HG02610 (cell line): ENCODE data around the gene ARHGAP22.

Experiments used
- ATAC-seq: cut with Tn5 transposase; IDR thresholded peaks from one replicate; pipeline ENCODE4 v1.9.1; 2021; ENCODE audit warnings: mild to moderate bottlenecking, moderate library complexity; ENCODE audit not compliant: unreplicated experiment

ARHGAP22 gene

GRCh38 chr10:48555310-48556042 is 49.4 kb downstream of the ARHGAP22 start:
- ATAC-seq, result no peak

DNA sequence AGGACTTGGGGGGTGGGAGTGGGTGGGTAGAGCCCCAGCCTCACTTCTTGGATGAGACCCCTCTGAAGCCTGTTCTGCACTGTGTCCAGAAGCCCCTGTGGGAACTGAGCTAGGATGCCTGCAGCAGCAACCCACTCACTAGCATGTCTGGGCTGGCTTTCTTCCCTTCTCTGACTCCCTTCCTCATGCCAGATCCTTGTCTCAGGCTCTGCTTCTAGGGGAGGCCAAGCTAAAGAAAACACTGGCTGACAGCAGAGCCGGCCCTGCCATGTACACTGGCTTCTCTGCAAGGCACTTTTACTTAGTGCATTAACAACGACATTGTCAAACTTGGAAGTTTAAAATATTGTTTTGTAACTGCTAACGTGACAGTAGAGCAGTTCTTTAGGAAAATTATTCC is 50.2 kb downstream of the ARHGAP22 start:
- no peak for ATAC-seq

DNA sequence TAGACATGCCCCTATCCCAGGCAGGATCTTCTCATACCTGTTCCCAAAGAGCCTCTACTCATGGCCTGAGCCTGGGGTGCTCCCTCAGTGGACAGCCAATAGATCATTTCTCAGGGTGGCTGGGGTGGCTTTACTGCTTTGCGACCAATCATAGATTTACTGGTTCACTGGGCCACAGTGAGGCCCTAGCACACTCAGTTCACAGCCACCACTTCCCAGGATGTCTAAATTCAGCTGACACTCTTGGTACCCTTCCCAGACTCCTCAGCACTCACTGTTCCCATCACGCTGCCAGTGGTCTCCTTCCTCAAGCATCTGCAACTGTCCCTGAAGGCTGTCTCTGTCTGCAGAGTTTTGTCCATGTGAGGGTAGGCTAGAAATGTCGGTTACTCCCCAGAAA is 50.6 kb downstream of the ARHGAP22 start:
- no peak for ATAC-seq

GRCh38 chr10:48552946-48553564 is 51.8 kb downstream of the ARHGAP22 start:
- no peak for ATAC-seq

DNA sequence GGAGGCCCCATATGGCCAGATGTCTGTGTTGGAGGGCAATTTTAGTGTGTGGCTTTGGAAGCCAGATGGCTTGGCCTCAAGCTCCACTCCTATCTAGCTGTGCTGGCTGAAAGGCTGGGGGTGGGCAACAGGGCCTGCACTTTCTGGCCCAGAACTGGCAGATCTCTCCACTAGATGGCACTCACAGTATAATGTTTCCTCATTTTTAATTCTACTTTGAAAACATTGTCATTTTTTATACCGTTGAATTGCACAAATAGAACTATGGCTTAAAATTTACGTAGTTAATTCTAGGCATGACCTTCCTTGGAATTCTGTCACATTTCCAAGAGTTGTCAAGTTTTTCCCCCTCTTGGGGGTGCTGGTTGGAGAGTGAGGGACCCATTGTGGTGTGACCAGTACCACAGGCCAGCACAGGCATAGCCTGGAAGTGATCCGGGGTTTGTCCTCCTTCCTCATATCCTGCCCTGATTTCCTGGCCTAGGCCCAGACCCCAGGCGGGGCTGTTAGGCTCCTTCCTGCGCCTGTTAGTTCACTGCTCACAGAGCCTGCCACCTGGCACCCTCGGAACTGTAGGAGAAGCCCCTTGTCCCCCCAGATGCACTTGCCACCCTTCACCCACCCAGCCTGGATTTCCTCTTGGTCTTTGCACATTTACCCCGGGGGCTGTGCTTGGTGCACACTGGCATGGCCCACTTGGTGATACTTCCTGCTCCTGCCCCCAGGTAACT is 52.8 kb downstream of the ARHGAP22 start:
- no peak for ATAC-seq

GRCh38 chr10:48550977-48551376 is 53.9 kb downstream of the ARHGAP22 start:
- ATAC-seq, result no peak

DNA sequence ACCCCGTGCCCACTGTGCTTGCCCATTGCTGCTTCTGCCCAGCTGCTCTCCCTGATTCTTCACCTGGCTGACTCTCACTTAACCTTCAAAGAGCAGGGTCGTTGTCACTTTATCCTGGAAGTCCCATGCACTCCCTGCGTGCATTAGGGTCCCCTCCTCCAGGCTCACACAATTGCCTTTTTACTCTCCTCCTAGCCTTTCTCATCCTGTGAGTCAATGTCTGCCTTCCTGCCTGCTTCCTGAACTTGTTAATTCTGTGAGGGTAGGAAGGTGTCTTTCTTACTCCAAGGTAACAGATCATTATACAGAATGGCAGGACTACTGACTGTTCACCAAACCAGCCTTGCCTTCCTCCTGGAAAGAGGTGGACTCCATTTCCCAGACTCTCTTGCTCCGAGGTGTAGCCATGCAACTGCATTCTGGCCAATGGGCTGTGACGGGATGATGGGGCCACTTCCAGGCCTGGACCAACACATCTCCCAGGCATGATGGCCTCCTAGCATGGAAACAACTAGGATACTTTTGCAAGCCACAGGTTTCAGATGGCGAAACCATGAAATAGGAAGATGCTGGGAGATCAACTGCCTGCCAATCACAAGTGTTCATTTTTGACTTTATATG is 54.7 kb downstream of the ARHGAP22 start:
- no peak for ATAC-seq

- ATAC-seq, result no peak
Measured at GRCh38 chr10:48549236-48549635, 55.6 kb downstream of the ARHGAP22 start.

- ATAC-seq, result no peak
Measured at GRCh38 chr10:48548531-48549135, 56.2 kb downstream of the ARHGAP22 start.

GRCh38 chr10:48547981-48548380 is 56.9 kb downstream of the ARHGAP22 start:
- no peak for ATAC-seq

DNA sequence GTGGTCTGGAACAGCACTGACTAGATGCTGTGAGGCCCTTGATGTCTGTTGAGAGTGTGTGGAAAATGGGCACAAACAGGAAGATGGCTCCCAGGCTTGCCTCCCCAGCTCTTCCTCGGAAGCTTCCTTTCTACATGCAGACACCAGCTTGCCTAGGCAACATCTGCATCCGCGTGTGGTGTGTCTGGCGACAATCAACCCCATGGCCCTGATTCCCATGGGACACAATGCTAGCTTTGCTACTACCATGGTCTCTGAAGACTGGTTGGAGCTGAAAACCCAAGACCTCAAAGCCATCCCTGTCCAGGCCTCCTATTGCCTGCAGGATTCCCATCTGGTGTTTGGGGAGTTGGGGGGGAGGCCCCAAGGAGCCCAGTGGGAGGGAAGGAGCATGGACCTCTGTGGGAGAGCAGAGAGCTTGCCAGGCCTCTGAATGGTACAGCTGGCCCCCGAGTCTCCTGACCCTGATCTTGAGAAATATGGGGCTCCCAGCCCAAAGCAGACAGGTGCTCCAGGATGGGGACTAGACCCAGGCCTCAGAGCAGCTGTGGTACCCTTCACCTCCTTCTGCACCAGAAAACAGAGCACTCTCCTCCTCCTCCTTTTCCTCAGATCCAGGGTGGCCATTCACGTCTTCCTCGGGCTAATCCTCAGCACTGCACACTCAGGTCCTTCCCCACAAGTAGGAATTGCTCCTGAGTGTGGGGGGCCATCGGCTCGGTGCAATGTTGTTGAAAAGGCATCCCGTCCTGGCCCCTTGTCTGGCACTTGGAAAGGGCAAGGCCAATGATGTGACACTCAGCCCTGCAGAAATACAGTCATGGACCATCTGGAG is 57.6 kb downstream of the ARHGAP22 start:
- no peak for ATAC-seq

DNA sequence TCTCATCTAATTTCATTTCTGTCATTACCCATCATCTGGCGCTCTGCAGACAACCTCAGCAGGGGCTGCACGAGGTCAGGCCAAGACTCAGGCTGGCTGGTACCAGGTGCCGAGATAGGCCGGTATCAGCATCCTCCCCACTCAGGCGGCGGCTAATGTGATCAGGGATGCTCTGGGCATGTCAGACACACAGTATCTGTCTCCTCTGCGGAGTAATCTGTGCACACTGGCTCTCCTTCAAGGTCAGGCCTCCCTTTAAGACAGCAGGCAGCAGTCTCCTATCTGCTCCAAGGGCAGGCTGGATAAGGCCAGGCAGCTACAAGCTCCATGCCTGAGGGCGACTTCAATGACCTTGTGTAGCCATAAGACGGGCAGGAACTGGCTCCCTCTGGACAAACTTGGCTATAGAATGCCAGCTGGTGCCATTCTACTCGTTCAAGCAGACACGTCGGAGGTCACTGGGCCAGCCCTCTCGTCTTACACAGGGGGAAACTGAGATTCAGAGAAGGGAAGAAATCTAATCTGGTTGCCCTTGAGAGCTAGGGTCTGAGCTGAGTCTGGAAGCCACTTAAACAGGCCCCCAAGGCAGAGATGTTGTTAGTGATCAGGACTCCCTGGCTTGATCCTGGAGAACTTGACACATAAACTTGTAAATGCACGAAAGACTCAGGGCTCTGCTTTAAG is 59.3 kb downstream of the ARHGAP22 start:
- ATAC-seq, result no peak

DNA sequence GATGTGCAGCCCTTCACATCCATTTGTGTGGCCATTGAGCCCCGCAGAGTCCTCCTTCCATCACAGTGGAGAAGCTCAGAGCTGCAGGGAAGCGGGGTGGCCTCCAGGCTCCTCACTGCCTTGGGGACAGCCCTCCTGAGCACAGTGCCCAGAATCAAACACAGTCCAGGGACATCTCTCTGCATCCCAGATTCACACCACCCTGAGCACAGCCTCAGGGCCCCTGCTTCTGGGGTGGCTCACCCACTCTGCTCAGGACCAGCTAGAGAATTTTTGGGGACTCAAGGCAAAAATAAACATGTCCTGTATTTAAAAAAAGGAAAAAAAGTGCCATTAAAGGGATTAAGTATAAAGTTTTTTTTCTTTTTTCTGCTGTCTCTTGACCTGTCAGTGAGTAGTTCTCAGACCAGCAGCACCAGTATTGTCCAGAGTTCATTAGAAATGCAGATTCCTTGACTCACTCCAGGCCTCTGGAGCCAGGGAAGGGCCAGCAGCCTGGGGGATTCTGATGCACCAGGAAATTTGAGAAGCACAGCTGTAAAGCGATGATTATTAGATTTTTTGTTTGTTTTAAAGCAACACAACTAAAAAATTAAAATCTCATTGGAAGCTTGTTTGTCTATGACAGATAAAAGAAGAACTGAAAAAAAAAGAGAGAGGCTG is 61.6 kb downstream of the ARHGAP22 start:
- ATAC-seq, result no peak

- no peak for ATAC-seq
Measured at GRCh38 chr10:48542471-48543181, 62.2 kb downstream of the ARHGAP22 start.

GRCh38 chr10:48541144-48541795 is 63.6 kb downstream of the ARHGAP22 start:
- no peak for ATAC-seq

GRCh38 chr10:48538611-48539010 is 66.3 kb downstream of the ARHGAP22 start:
- no peak for ATAC-seq

DNA sequence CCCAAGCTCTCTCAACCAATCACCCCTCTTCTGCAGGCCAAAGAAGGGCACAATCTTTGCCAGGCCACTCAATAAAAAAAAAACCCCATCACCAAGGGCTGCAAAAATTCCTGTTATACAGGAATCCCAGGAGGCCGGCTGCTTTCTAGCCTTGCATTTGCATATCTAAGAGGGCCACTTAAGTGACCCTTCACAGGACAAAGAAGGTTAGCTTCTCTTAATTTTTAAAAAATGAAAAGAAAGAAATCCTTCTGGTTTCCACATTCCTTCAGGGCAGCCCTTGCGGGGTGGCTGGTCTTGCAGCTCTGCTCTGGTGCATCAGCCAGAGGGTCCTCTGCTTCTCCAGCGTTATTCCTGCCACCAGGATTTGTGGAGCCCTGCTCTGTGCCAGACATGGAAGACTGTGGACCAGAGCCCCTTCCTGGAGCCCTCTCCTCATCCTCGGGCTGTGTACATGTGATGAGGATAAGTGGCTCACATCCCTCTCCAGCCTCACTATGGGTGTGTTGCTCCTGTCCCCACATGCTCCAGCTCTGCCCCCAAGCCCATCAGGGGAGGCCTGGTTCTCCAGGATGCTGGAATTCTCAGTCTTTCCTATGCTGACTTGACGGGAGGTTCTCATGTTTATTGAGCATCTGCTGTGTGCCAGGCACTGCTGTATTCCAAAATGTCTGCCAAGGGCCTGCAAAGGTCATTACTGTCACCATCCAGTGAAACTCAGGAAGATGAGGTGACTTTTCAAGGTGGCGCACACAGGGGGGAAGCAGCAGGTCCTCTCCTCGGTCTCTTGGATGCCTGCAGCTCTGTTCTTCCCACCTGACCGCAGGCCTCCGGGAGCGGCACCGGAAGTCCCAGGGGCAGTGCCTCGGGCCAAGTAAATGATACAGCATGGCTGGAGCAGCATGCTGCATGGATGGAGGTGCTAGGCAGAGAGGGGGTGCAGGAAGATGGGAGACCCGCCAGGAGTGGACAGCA is 67.7 kb downstream of the ARHGAP22 start:
- ATAC-seq, result no peak
